ENCODE measurements around the gene SCN1A.

SCN1A gene

DNA sequence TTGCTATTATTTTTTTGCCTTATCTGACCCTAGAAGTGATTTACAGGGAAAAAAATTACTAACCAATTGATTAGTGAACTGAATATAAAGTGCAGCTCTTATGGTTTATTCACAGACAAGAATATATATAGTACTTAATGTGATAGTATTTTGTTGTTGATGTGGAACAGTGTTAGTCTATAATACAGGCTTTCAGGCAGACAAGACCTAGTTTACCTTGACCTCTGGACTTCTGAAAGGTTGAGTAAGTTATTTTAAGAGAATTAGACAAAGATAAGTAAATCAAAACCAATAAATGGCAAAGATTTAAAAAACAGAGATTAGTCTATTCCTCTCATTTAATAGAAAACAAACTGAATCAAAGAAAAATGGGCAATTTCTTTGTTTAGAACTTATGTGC, 46.0 kb downstream of the SCN1A start:
- no peak for DNase-seq (ENCODE audit: low read depth, low spot score)

DNA sequence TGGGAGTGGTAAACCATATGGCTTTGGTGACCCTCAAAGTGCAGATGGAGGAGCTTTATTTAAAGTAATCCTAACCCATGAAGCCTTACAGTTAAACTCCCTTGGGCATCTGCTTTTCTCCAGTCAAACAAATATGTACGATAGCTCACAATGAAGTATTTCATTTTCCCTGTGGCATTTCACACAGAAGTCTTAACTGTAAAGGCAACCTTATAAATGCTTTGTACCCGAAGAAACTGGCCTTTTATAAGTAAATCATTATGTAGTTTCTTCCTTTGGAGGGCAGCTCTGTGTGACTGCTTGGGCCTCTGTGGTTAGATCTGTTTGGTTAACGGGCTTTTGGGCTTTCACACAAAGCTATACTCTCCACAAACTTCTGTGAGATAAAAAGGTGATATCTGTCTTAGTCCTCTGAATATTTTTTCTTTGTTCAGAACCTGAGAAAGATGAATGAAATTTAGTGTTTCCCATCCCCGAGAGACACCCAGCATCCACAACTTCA, 46.6 kb downstream of the SCN1A start:
- no peak for DNase-seq (ENCODE audit: low read depth, low spot score)

DNA sequence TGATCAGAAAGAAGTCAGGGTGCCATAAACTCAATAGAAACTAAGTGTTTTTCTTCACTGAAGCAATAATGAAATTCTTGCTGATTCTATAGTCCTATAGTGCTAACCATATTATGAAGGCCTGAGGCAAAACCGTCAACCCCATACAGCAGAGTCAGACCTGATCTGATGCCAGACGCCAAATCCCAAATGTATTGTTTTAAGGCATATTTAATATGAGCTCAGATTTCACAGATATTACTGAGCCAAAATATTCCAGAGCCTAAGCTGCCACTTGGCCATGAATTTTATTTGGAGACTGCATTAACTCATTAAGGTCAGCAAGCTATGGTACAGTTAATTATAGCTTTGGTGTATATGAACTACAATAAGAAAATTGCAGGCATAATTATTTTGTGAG, 53.4 kb downstream of the SCN1A start:
- DNase-seq (ENCODE audit: low read depth, low spot score), result no peak

DNA sequence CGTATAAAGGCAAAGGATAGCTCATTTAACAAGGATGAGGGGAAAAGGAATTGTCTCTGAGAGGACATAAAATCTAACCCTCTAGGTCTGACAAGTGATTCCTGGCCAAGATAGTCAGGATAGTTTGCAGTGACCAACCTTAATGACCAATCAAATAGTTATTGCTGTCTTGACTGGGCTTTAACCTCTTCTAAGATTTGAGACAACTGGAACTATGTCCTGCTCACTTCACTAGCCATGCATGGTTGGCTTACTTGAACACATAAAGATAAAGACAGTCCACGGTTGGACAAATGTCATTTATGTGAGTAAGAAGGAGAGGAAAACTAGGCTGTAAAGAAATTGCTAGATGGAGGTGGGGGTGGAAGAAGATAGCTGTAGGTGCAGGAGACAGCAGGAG, 53.8 kb downstream of the SCN1A start:
- DNase-seq (ENCODE audit: low read depth, low spot score), result no peak

DNA sequence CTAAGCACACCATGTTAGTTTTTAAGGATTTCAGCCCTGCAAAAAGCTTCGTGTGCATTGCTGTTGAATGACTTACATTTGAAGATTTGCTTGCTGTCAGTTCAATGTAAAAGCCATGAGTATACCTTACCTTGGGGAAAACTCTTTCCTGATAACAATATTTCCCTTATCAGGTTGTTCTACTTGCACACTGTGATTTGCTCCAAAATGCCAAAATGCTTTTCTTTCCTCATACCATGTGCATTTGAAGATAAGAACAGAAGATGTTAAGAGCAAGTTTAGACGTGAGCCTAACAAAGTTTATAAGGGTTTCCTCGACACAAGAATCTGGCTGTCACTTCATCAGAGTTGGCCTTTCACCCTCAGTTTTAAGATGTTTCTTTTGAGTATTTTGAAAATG, 57.6 kb downstream of the SCN1A start:
- no peak for DNase-seq (ENCODE audit: low read depth, low spot score)

DNA sequence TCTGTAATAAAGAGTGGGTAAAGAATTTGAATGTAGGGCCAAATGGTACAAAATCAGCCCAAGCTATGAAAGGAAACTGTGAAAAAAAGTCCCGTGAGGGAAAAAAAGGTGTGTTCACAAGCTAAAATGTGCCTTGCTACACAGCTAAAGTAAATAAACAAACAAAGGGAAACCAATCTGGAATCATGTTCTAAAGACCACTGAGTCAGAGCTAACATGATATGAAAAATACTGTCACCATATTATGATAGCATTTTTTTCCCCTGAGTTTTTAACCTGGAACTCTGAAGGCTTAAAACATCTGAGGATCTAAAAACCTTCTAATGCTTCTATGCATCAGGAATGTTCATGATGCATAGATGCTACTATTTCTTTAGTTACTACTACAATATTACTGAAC, 58.8 kb downstream of the SCN1A start:
- no peak for DNase-seq (ENCODE audit: low read depth, low spot score)

DNA sequence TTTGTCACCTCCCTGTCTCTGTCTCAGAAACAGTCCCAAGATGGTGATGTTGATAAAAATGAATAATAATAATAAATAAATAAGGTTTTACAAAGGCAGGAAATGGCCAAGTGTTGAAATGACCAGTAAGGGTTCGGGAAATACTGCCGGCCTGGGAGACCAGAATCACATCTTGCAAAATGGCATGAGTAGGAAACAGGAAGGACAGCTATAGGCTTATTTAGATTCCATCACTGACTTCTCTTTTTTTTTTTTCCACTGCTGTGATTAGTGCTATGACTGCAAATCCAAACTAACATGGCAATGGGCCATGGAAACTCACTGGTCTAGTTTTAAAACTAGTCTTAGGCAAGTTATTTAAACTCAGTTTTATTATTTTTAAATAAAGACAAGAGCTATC, 60.6 kb downstream of the SCN1A start:
- DNase-seq (ENCODE audit: low read depth, low spot score), result no peak

DNA sequence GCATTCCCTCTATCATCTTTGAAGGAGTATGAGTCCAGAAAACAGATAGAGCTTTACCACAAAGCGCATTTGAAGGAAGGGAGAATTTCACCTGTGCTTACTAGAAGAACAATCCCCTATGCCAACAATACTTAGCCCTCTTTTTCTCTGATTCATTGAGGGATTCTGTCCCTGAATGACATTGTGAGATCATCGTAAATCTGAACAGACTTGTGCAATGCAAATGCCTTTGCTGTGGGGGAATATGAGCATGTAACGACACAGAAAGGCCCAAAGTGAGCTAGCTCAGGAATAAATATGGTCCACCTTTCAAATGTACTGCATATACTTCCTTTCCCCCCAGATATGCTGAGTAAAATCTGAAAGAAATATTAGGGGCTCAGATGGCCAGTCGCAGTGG, 67.6 kb downstream of the SCN1A start:
- DNase-seq (ENCODE audit: low read depth, low spot score), result no peak

DNA sequence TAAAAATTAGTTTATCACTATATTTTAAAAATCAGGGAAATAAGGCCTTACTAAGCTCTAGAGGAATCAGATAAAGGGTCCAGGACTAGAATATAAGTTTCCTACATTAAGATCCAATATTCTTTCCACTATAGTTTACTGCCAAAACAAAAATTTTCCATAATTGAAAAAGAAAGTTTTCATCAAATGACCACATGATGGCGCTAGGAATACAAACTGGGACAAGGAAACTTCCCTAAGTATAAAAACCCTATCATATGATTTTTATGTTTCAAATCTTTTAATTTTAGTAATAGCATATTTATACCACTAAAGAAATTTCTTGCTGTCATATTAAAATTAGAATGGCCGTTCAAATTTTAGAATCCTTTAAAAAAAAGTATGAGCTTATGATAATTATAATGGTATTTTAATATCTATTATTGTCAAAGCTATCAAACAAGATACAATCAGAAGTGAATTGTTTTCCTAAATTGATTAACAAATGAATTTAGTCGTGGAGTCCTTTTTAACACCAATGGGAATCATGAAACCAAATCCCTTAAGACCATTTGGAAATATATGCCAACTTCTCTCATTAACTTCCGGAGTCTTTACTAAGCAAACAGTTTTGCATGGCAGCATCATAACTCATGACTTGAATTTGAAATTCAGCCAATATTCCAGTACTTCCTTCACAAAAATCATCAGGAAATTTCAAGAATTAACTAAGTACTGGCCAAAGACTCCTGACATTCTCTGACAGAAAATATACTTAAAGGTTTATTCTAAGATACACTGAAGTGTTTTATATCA, 70.3 kb downstream of the SCN1A start:
- no peak for DNase-seq (ENCODE audit: low read depth, low spot score)

DNA sequence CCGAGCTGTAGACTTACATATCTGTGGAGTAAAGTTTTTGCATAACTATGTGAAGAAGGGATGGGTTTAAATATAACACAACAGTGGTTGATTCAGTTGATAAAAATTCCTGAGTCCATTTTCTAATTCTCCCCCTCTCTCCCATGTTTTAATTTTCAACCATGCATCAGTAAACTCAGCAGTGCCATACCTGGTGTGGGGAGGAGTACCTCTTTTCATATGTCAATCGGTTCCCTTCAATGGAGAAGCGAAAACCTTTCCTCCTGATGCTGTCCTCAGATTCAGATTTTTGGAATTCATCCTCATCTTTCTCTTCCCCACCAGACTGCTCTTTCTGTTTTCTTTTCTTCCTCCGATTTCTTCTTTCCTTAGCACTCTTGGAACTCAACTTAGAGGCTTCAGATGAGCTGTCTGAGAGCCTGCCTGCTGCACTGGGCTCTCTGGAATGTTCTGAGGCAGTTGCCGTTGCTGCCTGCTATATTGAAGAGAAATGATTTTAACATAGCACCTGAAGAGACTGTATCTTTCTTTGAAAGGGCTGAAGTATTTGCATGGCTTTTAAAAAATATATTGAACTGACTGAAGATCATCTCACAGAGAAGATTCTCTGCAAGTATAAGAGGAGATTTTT, 82.9 kb downstream of the SCN1A start:
- no peak for DNase-seq (ENCODE audit: low read depth, low spot score)

DNA sequence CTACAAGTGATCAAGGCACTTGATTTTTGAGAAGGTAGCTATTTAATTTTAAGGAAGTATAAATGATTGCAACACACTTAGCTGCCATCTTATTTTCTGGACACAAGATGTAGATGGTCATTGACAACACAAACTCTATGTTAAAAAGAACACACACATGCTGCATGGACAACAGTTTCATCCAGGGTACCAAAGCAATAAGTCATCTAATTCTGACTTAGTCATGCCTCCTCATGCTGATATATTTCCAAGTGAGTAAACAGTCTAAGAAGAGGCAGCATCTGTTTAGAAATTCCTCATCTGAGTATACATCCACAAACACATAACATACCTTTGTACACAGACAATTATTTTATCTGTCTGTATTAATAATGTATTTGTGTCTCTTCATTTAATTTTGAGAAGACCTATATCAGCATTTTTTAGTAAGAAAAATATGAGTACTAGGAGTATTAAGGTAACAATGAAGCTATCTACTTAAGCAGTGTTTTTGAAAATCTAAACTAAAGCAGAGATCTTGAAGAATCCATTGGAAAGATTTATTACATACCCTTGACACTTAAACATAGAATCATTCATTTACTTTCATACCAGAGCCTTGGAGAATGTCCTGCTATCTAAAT, 84.9 kb downstream of the SCN1A start:
- DNase-seq (ENCODE audit: low read depth, low spot score), result no peak

DNA sequence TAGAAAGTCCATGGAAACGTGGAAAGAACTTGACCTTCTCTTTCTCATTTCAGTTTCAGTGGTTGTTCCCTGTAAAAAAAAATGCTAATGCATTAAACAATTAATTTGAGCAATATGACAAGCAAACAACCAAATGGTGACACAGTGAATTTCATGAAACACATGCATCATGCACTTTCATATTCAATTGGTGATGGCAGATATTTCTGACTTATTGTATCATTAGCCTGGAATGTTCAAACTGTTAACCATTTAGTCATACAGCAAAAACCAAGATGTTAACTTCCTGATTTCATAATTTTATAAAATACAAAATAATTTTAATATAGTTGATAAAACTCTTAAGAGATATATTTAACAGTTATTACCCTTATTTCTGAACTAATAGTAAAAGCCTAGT, 85.5 kb downstream of the SCN1A start:
- no peak for DNase-seq (ENCODE audit: low read depth, low spot score)

DNA sequence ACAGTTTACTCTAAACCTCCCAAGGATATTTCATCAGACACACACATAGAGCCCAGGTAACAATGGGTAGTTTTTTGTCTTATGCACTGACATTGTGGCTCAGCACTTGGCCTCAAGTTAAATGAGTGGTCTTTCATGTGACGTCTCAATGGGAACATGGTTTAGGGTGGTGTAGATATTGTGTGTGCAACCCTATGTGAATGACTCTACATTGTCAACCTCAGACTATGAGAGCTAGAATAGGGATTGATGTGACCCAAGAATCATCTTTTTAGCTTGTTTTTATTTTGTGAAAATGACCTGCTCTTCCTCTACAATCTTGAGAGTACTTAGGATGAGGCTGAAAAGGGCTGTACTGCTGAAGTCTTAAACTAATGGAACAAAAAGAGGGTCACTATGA, 86.2 kb downstream of the SCN1A start:
- DNase-seq (ENCODE audit: low read depth, low spot score), result no peak

DNA sequence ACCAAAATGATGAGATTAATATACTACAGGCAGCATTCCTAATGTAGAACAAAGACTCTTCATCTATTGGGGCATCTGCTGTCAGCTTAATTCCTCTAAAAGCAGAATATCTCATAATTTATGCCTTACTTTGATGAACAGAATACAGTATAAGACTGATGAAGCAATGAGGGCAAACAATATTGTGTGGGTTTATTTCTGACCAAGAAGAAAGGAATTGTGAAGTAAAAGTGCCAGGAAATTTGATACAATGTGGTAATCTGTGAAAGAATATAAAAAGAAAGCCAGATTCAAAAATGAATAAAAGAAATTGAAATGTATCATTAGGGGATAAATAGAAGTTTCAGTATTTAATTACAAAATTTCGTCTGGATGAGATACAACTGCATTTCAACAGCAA, 95.5 kb downstream of the SCN1A start:
- no peak for DNase-seq (ENCODE audit: low read depth, low spot score)

DNA sequence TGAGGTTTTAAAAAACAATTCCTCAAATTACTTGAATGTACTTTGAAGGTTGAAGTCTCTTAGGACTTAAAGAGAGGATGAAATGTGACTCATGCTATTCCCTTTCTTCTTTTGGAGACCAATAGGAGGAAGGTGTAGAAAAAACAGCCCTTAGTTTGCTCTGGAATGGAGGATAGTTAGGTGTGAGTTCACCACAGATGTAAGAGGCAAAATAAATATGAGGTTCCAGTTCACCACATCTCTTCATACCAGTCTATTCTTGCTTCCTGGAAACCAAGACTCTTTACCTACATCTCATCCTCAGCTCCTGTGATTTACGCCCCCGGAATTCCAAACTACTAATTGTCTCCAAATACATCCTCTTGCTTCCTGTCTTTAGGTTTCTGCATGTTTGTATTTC, 96.8 kb downstream of the SCN1A start:
- no peak for DNase-seq (ENCODE audit: low read depth, low spot score)

DNA sequence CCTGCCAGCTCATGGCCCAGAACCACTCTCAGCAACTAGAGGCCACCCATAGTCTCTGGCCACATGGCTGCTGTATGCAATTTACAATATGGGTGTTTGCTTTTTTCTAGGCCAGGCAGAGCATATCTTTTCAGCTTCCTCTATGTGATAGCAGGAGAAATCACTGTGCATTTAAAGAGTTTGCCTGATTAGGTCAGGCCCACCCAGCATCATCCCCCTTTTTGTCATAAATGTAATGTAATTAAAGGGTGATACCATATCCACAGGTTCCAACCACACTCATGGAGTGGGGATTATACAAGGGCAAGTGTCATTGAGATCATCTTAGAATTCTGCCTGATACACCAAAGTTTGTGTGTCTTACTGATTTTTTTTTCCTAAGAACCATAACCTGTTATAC, 102.5 kb downstream of the SCN1A start:
- DNase-seq (ENCODE audit: low read depth, low spot score), result no peak

DNA sequence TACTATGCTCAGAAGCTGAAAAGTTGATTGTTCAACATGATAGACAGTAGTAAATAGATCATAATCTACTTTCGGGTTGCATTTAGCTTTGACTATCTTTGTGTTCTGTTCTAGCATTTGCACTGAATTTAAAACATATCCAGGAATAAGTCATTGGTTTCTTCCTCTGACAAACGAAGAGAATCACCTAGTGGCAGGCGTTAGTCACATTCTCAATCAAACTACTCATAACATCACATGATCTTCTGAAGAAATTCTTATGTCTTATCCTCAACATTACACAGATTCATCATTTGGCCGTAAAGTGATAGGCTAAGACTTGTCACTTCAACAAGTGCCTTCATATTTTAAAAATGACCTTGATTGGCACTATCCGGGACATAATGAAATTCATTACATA, 110.6 kb downstream of the SCN1A start:
- DNase-seq (ENCODE audit: low read depth, low spot score), result no peak

DNA sequence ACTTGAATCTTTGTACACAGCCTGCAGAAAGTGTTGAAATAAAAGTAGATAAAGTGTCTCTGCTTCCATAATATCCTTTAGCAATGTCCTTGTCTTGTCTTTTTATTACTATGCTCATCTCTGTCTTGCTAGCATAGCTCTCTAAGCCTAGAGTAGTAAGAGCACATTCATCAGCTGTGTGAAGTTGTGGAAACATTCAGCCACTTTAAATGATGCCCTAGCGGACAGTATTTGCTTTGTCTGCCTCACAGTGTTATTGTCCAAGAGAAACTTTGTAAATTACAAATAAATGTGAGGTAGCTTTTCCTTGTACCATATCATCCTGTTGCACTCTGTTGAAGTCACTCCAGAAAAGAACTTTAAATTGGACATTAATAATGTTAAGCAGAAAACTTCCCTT, 113.9 kb downstream of the SCN1A start:
- DNase-seq (ENCODE audit: low read depth, low spot score), result no peak

DNA sequence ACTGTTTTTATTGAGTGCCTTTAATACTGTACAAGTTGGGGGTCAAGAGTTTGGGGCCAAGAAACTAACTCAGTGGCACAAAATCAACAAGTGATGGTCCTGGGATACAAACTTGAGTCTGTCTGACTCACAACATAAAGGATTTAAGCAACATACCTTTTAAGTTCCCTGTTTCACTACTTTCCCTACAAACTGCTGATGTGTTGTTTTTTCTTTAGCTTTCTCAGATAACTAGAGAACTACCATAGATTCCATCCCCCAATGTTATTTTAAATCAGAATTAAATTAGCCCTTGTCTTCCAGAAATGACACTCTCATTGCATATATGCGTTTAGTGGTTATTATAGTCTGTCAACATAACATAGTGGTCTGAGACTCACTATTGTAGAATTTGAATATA, 116.2 kb downstream of the SCN1A start:
- no peak for DNase-seq (ENCODE audit: low read depth, low spot score)

DNA sequence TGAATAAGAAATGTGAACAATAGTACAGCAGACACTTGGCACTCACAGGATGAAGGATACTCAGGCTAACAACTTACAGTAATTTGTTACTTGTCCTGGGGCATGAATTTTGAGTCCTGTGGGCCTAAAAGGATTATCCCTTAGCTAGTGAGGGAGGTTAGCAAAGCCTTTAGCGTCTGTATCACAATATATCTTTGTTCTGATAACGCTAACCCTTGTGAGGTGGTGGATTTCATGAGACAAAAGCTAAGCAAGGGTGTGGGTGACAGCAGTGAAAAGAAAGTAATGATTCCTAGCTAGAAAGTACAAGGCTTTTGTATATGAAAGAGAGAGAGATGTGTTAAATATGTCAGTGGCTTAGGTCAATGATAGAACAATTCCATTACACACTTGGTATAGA, 127.4 kb downstream of the SCN1A start:
- DNase-seq (ENCODE audit: low read depth, low spot score), result no peak

DNA sequence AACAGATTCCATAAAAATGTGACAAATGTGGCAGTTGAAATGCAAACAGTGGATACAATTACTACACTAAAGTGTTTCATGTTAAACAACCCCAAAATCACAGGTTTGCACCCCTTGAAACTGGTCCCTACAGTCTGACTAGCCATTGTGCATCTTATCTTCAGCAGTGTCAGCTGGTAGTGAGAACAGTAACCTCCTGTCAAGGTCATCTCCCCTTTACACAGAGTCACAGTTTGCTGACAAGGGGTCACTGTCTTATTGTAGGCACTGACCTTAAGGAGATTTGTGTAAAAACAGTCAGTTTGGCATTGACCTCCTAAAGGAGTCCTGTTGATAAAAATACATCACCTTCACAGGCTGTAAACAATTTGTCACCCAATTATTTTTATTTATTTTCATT, 137.0 kb downstream of the SCN1A start:
- DNase-seq (ENCODE audit: low read depth, low spot score), result no peak

DNA sequence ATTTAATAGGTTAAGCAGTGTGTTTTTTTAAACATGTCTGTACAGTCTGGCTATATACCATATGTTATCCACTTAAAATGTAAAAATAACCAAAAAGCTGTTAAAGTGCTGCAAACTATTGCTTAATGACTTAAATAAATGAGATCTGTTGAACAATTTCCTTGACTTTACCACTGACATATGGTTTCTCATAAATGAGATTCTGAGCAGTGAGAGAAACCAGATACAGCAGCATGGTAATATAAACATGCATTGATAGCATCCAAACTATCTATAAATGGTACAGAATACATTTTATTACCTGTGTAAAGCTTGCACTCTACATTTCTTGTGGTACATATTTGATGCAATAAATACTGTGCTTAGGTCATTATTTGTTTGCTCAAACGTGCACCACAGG, 138.0 kb downstream of the SCN1A start:
- DNase-seq (ENCODE audit: low read depth, low spot score), result no peak

DNA sequence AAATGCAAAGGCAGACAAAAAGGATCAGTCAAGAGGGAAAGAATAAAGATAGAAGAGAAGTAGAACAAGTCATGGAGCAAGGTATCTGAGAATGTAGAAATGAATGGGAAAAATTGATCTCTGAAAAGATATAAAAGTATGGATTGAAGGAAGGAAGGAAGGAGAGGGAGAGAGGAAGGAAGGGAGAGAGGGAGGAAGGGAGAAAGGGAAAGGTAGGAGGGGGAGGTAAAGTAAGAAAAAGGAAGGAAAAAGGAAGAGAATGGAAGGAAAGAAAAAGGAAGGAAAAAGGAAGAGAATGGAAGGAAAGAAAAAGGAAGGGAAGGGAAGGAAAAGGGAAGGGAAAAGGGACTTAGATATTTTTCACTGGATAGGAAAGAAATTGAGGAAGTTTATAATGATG, 142.7 kb downstream of the SCN1A start:
- DNase-seq (ENCODE audit: low read depth, low spot score), result no peak

Measured in activated CD4-positive, CD25-positive, alpha-beta regulatory T cell treated with anti-CD3 and anti-CD28 coated beads, Interleukin-2, amount 50 U/mL, for 16 hours (primary cell).